Measurements from ENCODE around the gene ABI2.
A peak's percentile ranks its signal among the peaks of the same experiment; 100 is the strongest.

GRCh38 chr2:203327901-203328759 is at the start of gene ABI2:
- TF ChIP-seq, protein P1, sequence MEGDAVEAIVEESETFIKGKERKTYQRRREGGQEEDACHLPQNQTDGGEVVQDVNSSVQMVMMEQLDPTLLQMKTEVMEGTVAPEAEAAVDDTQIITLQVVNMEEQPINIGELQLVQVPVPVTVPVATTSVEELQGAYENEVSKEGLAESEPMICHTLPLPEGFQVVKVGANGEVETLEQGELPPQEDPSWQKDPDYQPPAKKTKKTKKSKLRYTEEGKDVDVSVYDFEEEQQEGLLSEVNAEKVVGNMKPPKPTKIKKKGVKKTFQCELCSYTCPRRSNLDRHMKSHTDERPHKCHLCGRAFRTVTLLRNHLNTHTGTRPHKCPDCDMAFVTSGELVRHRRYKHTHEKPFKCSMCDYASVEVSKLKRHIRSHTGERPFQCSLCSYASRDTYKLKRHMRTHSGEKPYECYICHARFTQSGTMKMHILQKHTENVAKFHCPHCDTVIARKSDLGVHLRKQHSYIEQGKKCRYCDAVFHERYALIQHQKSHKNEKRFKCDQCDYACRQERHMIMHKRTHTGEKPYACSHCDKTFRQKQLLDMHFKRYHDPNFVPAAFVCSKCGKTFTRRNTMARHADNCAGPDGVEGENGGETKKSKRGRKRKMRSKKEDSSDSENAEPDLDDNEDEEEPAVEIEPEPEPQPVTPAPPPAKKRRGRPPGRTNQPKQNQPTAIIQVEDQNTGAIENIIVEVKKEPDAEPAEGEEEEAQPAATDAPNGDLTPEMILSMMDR (IDR thresholded peaks at IDR 0.05): no peak
- TF ChIP-seq EP300 (IDR thresholded peaks at IDR 0.05): no peak
- TF ChIP-seq POLR2AphosphoS5 (IDR thresholded peaks at IDR 0.05): peak in 1 of 3 donors; percentile 26
- TF ChIP-seq POLR2A (IDR thresholded peaks at IDR 0.05): no peak
